Activated T-cell treated with anti-CD3 and anti-CD28 coated beads, Interleukin-2, amount 50 U/mL, for 24 hours (primary cell): Measurements from ENCODE around the gene PRODH.
"Not testable (repeated sequence)": the region's sequence is repeated elsewhere in the genome, so short reads cannot be mapped to it uniquely, and the experiment has no call there.

Source experiments
- DNase-seq: peaks from one replicate; pipeline ENCODE4 v3.0.0-alpha.2; 2020
- H3K27ac Mint-ChIP-seq: 2 replicates; pipeline ENCODE4 v1.8.0; 2020; ENCODE audit warnings: mild to moderate bottlenecking, mixed read lengths
- H3K27me3 Mint-ChIP-seq: 2 replicates; pipeline ENCODE4 v1.8.0; 2020; ENCODE audit warnings: mixed read lengths
- H3K36me3 Mint-ChIP-seq: 2 replicates; pipeline ENCODE4 v1.8.0; 2020; ENCODE audit warnings: low read depth, mixed read lengths
- H3K4me1 Mint-ChIP-seq: 2 replicates; pipeline ENCODE4 v1.8.0; 2020; ENCODE audit warnings: low read depth, mixed read lengths
- H3K4me3 Mint-ChIP-seq: 2 replicates; pipeline ENCODE4 v1.8.0; 2020; ENCODE audit warnings: mild to moderate bottlenecking, moderate library complexity, mixed read lengths
- H3K9me3 Mint-ChIP-seq: 2 replicates; pipeline ENCODE4 v1.8.0; 2020; ENCODE audit warnings: mixed read lengths

PRODH gene

GRCh38 chr22:18947105-18947504, 11.0 kb upstream of the PRODH start:
- H3K9me3 Mint-ChIP-seq, DNase-seq, H3K27ac Mint-ChIP-seq, H3K4me1 Mint-ChIP-seq, H3K4me3 Mint-ChIP-seq, H3K36me3 Mint-ChIP-seq: not testable (repeated sequence)
- peaks cover 27% of the 10 kb centered on the region for H3K27me3 Mint-ChIP-seq

GRCh38 chr22:18938691-18939090, 2.6 kb upstream of the PRODH start:
- H3K27me3 Mint-ChIP-seq, DNase-seq, H3K4me1 Mint-ChIP-seq, H3K27ac Mint-ChIP-seq, H3K36me3 Mint-ChIP-seq, H3K9me3 Mint-ChIP-seq, H3K4me3 Mint-ChIP-seq: not testable (repeated sequence)

GRCh38 chr22:18934688-18935087, 1.4 kb downstream of the PRODH start:
- not testable (repeated sequence) for H3K4me1 Mint-ChIP-seq, H3K36me3 Mint-ChIP-seq, H3K4me3 Mint-ChIP-seq, H3K27ac Mint-ChIP-seq, DNase-seq, H3K27me3 Mint-ChIP-seq, H3K9me3 Mint-ChIP-seq

- DNase-seq, result no peak
- Mint-ChIP-seq H3K27me3 (no peaks in the 10 kb centered on the region), H3K4me1 (no peaks in the 10 kb centered on the region), H3K9me3 (no peaks in the 10 kb centered on the region), H3K36me3 (no peaks in the 10 kb centered on the region), H3K4me3 (no peak overlapping the region), H3K27ac (no peak overlapping the region)
These were observed 2.2 kb downstream of the PRODH start for GRCh38 chr22:18933914-18934313.

- Mint-ChIP-seq H3K9me3 (no peaks in the 10 kb centered on the region), H3K27ac (no peak overlapping the region), H3K36me3 (no peaks in the 10 kb centered on the region), H3K4me3 (no peak overlapping the region), H3K4me1 (no peaks in the 10 kb centered on the region), H3K27me3 (no peaks in the 10 kb centered on the region)
- DNase-seq, result no peak
These were observed 4.0 kb downstream of the PRODH start for GRCh38 chr22:18931905-18932652.

- no peaks in the 10 kb centered on the region for H3K36me3 Mint-ChIP-seq
- no peak overlapping the region for H3K27ac Mint-ChIP-seq
- H3K27me3 Mint-ChIP-seq, result no peaks in the 10 kb centered on the region
- no peak for DNase-seq
- no peaks in the 10 kb centered on the region for H3K4me1 Mint-ChIP-seq
- no peaks in the 10 kb centered on the region for H3K9me3 Mint-ChIP-seq
- H3K4me3 Mint-ChIP-seq, result no peak overlapping the region
These were observed 6.6 kb downstream of the PRODH start for GRCh38 chr22:18929459-18929858.

GRCh38 chr22:18927573-18927972, 8.5 kb downstream of the PRODH start:
- Mint-ChIP-seq H3K4me1 (no peaks in the 10 kb centered on the region), H3K36me3 (no peaks in the 10 kb centered on the region), H3K9me3 (no peaks in the 10 kb centered on the region), H3K27ac (no peak overlapping the region), H3K27me3 (no peaks in the 10 kb centered on the region), H3K4me3 (no peak overlapping the region)
- no peak for DNase-seq

- no peak for DNase-seq
- Mint-ChIP-seq H3K36me3 (no peaks in the 10 kb centered on the region), H3K4me3 (no peak overlapping the region), H3K9me3 (no peaks in the 10 kb centered on the region), H3K27me3 (no peaks in the 10 kb centered on the region), H3K27ac (no peak overlapping the region), H3K4me1 (no peaks in the 10 kb centered on the region)
These were observed 9.1 kb downstream of the PRODH start for GRCh38 chr22:18927020-18927419.

GRCh38 chr22:18925368-18926064, 10.6 kb downstream of the PRODH start:
- no peak for DNase-seq
- Mint-ChIP-seq H3K36me3 (no peaks in the 10 kb centered on the region), H3K27me3 (no peaks in the 10 kb centered on the region), H3K4me1 (no peaks in the 10 kb centered on the region), H3K9me3 (no peaks in the 10 kb centered on the region), H3K4me3 (no peak overlapping the region), H3K27ac (no peak overlapping the region)

GRCh38 chr22:18920257-18920902, 15.7 kb downstream of the PRODH start:
- not testable (repeated sequence) for H3K27me3 Mint-ChIP-seq, DNase-seq, H3K36me3 Mint-ChIP-seq, H3K4me3 Mint-ChIP-seq, H3K27ac Mint-ChIP-seq, H3K9me3 Mint-ChIP-seq, H3K4me1 Mint-ChIP-seq

- H3K36me3 Mint-ChIP-seq, DNase-seq, H3K27me3 Mint-ChIP-seq, H3K4me3 Mint-ChIP-seq, H3K4me1 Mint-ChIP-seq, H3K27ac Mint-ChIP-seq, H3K9me3 Mint-ChIP-seq: not testable (repeated sequence)
These were observed 18.3 kb downstream of the PRODH start for GRCh38 chr22:18917818-18918217.

GRCh38 chr22:18915550-18915949, 20.5 kb downstream of the PRODH start:
- not testable (repeated sequence) for H3K27me3 Mint-ChIP-seq, H3K36me3 Mint-ChIP-seq, DNase-seq, H3K27ac Mint-ChIP-seq, H3K4me3 Mint-ChIP-seq, H3K9me3 Mint-ChIP-seq, H3K4me1 Mint-ChIP-seq

- H3K9me3 Mint-ChIP-seq, H3K4me3 Mint-ChIP-seq, H3K36me3 Mint-ChIP-seq, H3K27ac Mint-ChIP-seq, DNase-seq, H3K27me3 Mint-ChIP-seq, H3K4me1 Mint-ChIP-seq: not testable (repeated sequence)
These were observed 21.5 kb downstream of the PRODH start for GRCh38 chr22:18914558-18914957.

GRCh38 chr22:18912264-18912946, 23.7 kb downstream of the PRODH start:
- H3K4me3 Mint-ChIP-seq, H3K36me3 Mint-ChIP-seq, H3K27me3 Mint-ChIP-seq, H3K9me3 Mint-ChIP-seq, H3K4me1 Mint-ChIP-seq, H3K27ac Mint-ChIP-seq, DNase-seq: not testable (repeated sequence)

GRCh38 chr22:18911535-18911934, 24.6 kb downstream of the PRODH start:
- not testable (repeated sequence) for H3K4me1 Mint-ChIP-seq, H3K36me3 Mint-ChIP-seq, H3K9me3 Mint-ChIP-seq, H3K27me3 Mint-ChIP-seq, H3K27ac Mint-ChIP-seq, H3K4me3 Mint-ChIP-seq, DNase-seq
